HCT116 (cell line): ENCODE measurements around the gene RPL35. TPM values are rescaled to one million over a fixed set of nuclear protein-coding genes. Genes with fewer than 3 reads are reported as not detected.

ENCODE experiments used
- ATAC-seq: fragments of 200-7000 bp; cut with Tn5 transposase; 2 replicates; pipeline ENCODE4 v1.9.1; 2020; ENCODE audit warnings: mild to moderate bottlenecking, moderate library complexity
- BruUV-seq: library from RNA; stranded (reverse); fragments of 400-500 nt; replicated peaks from 2 replicates; lab custom pipeline; 2021; lab: Mats Ljungman, UMichigan
- CTCF ChIA-PET: fragments of 300-600 bp; sonication (Branson Sonifier 250); formaldehyde crosslinking; loops from one replicate; lab custom pipeline; 2021; ENCODE audit warnings: antibody characterized with exemption; lab: Charles Lee
- POLR2A ChIA-PET: fragments of 300-600, 350-600 bp; sonication (Branson Sonifier 250); formaldehyde crosslinking; loops from one replicate; lab custom pipeline; 2021; ENCODE audit warnings: antibody characterized with exemption; lab: Charles Lee
- RAD21 ChIA-PET, 2 experiments: fragments of 300-600 bp; sonication (Branson Sonifier 250); formaldehyde crosslinking; loops; one replicate each; lab custom pipeline; 2023; ENCODE audit warnings: low total read pairs in 2 of 2; ENCODE audit not compliant: uncharacterized antibody in 2 of 2, unreplicated experiment in 2 of 2, low non-redundant PET in 1 of 2; lab: Charles Lee
- DNase-seq: peaks from one replicate; pipeline ENCODE4 v3.0.0-alpha.2; 2010; ENCODE audit warnings: low read depth, low spot score
- H2AFZ ChIP-seq: fragments of 200-600 bp; shearing (Covaris generic), sonication (generic); 2 replicates; pipeline ENCODE4 v1.6.1; 2017; ENCODE audit warnings: low read depth, mixed run types, mixed read lengths, antibody characterized with exemption, low read length; ENCODE audit not compliant: poor library complexity, severe bottlenecking
- H3K27ac ChIP-seq: 2 replicates; pipeline ENCODE4 v1.5.1; 2012; ENCODE audit warnings: low read depth, low read length
- H3K27me3 ChIP-seq: fragments of 200-600 bp; sonication (generic); 2 replicates; pipeline ENCODE4 v1.6.1; 2016; ENCODE audit warnings: mixed run types, low read length, mixed read lengths; ENCODE audit not compliant: insufficient read depth
- H3K36me3 ChIP-seq, 2 experiments: fragments of 200-500 bp in 1 of 2; fragments of 200-600 bp in 1 of 2; sonication (Bioruptor generic) in 1 of 2; sonication (generic) in 1 of 2; 2 replicates each; pipeline versions ENCODE4 v1.5.1 to v1.6.1; 2014 to 2016; ENCODE audit warnings: low read length in 2 of 2, inconsistent platforms in 1 of 2, mixed read lengths in 1 of 2, mixed run types in 1 of 2; ENCODE audit not compliant: insufficient read depth in 2 of 2, control insufficient read depth in 1 of 2
- H3K4me1 ChIP-seq, 2 experiments: fragments of 200-600 bp in 1 of 2; sonication (generic) in 1 of 2; 2 replicates each; pipeline versions ENCODE4 v1.5.1 to v1.6.1; 2012 to 2017; ENCODE audit warnings: low read length in 2 of 2, inconsistent platforms in 1 of 2, mild to moderate bottlenecking in 1 of 2, mixed read lengths in 1 of 2, mixed run types in 1 of 2, moderate library complexity in 1 of 2; ENCODE audit not compliant: insufficient read depth in 2 of 2, control insufficient read depth in 1 of 2
- H3K4me2 ChIP-seq: fragments of 200-600 bp; sonication (generic); 2 replicates; pipeline ENCODE4 v1.6.1; 2017; ENCODE audit warnings: mixed run types, low read length, mixed read lengths
- H3K4me3 ChIP-seq, 2 experiments: fragments of 200-600 bp in 1 of 2; sonication (generic) in 1 of 2; replicated peaks in 1 of 2; 2 replicates each; pipeline ENCODE4 v1.5.1; 2011 to 2016; ENCODE audit warnings: low read length in 2 of 2, control low read depth in 1 of 2, low read depth in 1 of 2, mild to moderate bottlenecking in 1 of 2, mixed read lengths in 1 of 2, mixed run types in 1 of 2
- H3K79me2 ChIP-seq: fragments of 200-600 bp; sonication (generic); 2 replicates; pipeline ENCODE4 v1.6.1; 2017; ENCODE audit warnings: mild to moderate bottlenecking, mixed run types, low read length, moderate library complexity, mixed read lengths; ENCODE audit not compliant: insufficient read depth
- H3K9ac ChIP-seq: fragments of 200-600 bp; sonication (generic); 2 replicates; pipeline ENCODE4 v1.6.1; 2016; ENCODE audit warnings: low read length, mixed read lengths
- H3K9me2 ChIP-seq: fragments of 200-600 bp; sonication (generic), shearing (Covaris generic); 2 replicates; pipeline ENCODE4 v1.6.1; 2017; ENCODE audit warnings: mixed run types, mild to moderate bottlenecking, moderate library complexity; ENCODE audit not compliant: insufficient read depth
- H3K9me3 ChIP-seq, 2 experiments: fragments of 200-500 bp in 1 of 2; fragments of 200-600 bp in 1 of 2; sonication (Bioruptor generic) in 1 of 2; sonication (generic) in 1 of 2; 2 replicates each; pipeline ENCODE4 v1.6.1; 2014 to 2017; ENCODE audit warnings: low read length in 2 of 2, mixed read lengths in 2 of 2, inconsistent platforms in 1 of 2, low read depth in 1 of 2, mild to moderate bottlenecking in 1 of 2, mixed run types in 1 of 2, moderate library complexity in 1 of 2; ENCODE audit not compliant: control insufficient read depth in 1 of 2, insufficient read depth in 1 of 2
- H4K20me1 ChIP-seq: fragments of 200-600 bp; sonication (generic), shearing (Covaris generic); 2 replicates; pipeline ENCODE4 v1.6.1; 2017; ENCODE audit warnings: mixed run types, mild to moderate bottlenecking, moderate library complexity; ENCODE audit not compliant: insufficient read depth
- CEBPB ChIP-seq: IDR thresholded peaks from 2 replicates; pipeline ENCODE4 v1.6.1; 2012; ENCODE audit warnings: low read depth
- EGR1 ChIP-seq: IDR thresholded peaks from 2 replicates; pipeline ENCODE4 v1.6.1; 2012; ENCODE audit warnings: low read depth
- EZH2 ChIP-seq: fragments of 200-600 bp; sonication (generic); IDR thresholded peaks from 2 replicates; pipeline ENCODE4 v1.6.1; 2017; ENCODE audit warnings: antibody characterized with exemption, mixed run types
- EZH2phosphoT487 ChIP-seq: fragments of 200-600 bp; IDR thresholded peaks from 2 replicates; pipeline ENCODE4 v1.6.1; 2018; ENCODE audit warnings: antibody characterized with exemption, borderline replicate concordance
- REST ChIP-seq: IDR thresholded peaks from 2 replicates; pipeline ENCODE4 v1.6.1; 2012; ENCODE audit warnings: low read depth
- SIN3A ChIP-seq: IDR thresholded peaks from 2 replicates; pipeline ENCODE4 v1.6.1; 2012; ENCODE audit warnings: low read depth
- SP1 ChIP-seq: IDR thresholded peaks from 2 replicates; pipeline ENCODE4 v1.6.1; 2012; ENCODE audit warnings: low read depth
- SRF ChIP-seq: IDR thresholded peaks from 2 replicates; pipeline ENCODE4 v1.6.1; 2012; ENCODE audit warnings: low read depth
- ZFX ChIP-seq: fragments of 450-650 bp; IDR thresholded peaks from 2 replicates; pipeline ENCODE4 v1.6.1; 2017
- intact Hi-C: fragments of 100-400 bp; cut with micrococcal nuclease; formaldehyde crosslinking; loops from 2 replicates; pipeline ENCODE4 v1.10.0; 2022
- total RNA-seq: library from RNA; stranded (reverse); gene quantifications from one replicate; pipeline ENCODE4 v1.2.1, GENCODE V29; 2021; ENCODE audit not compliant: unreplicated experiment

Gene RPL35
- total RNA-seq, 1 experiment from 2014 or later: 1,754 TPM

GRCh38 chr9:124870723-124871122 lies 9.0 kb upstream of the RPL35 start:
- CTCF ChIA-PET: no interaction called here

More at GRCh38 chr9:124870723-124871122, 9.0 kb upstream of the RPL35 start:
- DNase-seq: no peak
- peak overlapping the region; percentile 91 to 94 for H3K4me3 ChIP-seq
- H3K9ac ChIP-seq: peak overlapping the region; percentile 98
- intact Hi-C loops: no loop called here
- H4K20me1 ChIP-seq: peaks cover 19% of the 10 kb centered on the region; the same call in 1 of the 2 replicates
- H3K36me3 ChIP-seq: peaks cover 13 to 36% of the 10 kb centered on the region in 2 experiments; a peak in 3 of 4 replicates
- H3K4me2 ChIP-seq: peak overlapping the region; percentile 84
- peak overlapping the region; percentile 96 for H3K27ac ChIP-seq
- no peaks in the 10 kb centered on the region for H3K9me2 ChIP-seq
- ChIA-PET POLR2A (no interaction called here), RAD21 (no interaction called here)
- ATAC-seq: no peak
- no peak overlapping the region for H2AFZ ChIP-seq
- TF ChIP-seq ZFX: no peak
- TF ChIP-seq SIN3A: no peak
- no peak for TF ChIP-seq SRF
- no peak for TF ChIP-seq CEBPB
- TF ChIP-seq EZH2: no peak
- TF ChIP-seq EZH2phosphoT487: no peak
- TF ChIP-seq EGR1: no peak
- TF ChIP-seq SP1: no peak
- no peak for TF ChIP-seq REST
- BruUV-seq: no TSS peak
- peaks cover 19 to 48% of the 10 kb centered on the region in 2 experiments for H3K4me1 ChIP-seq
- no peaks in the 10 kb centered on the region for H3K27me3 ChIP-seq
- H3K9me3 ChIP-seq: no peaks in the 10 kb centered on the region
- peaks cover 88% of the 10 kb centered on the region for H3K79me2 ChIP-seq
